Lower leg skin (tissue), 4 donors: ENCODE data around the gene GPR68. TPM values are rescaled to one million over a fixed set of nuclear protein-coding genes. Genes with fewer than 3 reads are reported as not detected.

Experiments used
- DNase-seq, 2 donors: peaks; one replicate each; pipeline ENCODE4 v3.0.0-alpha.2; 2019; ENCODE audit warnings: low spot score in 2 of 2
- H3K4me3 ChIP-seq: fragments of 200-600 bp; sonication (generic); 2 replicates; pipeline ENCODE4 v1.5.1; 2017; ENCODE audit warnings: mild to moderate bottlenecking, low read depth; ENCODE audit not compliant: poor library complexity, severe bottlenecking
- CTCF ChIP-seq, 3 donors: fragments of 450-650 bp; IDR thresholded peaks; one replicate each; pipeline ENCODE4 v1.5.1; 2016; ENCODE audit warnings: antibody characterized with exemption in 3 of 3, mild to moderate bottlenecking in 3 of 3, moderate library complexity in 2 of 3
- POLR2A ChIP-seq, 2 donors: fragments of 450-650 bp; IDR thresholded peaks; one replicate each; pipeline ENCODE4 v1.6.1; 2016 to 2017; ENCODE audit warnings: antibody characterized with exemption in 2 of 2, mild to moderate bottlenecking in 1 of 2, moderate library complexity in 1 of 2
- WGBS, 2 donors: methylation state at CpG; one replicate each; pipeline ENCODE4 v1.1.5; 2018; 5-methylcytosine and 5-hydroxymethylcytosine counted together
- intact Hi-C: fragments of 100-400 bp; cut with DNase I; formaldehyde crosslinking; loops from one replicate; pipeline ENCODE4 v1.15.0; 2023; ENCODE audit warnings: low total_unique reads
- total RNA-seq, 4 donors: library from RNA; depleted of rRNA; stranded (reverse); fragments of >200 nt; gene quantifications; one replicate each; pipeline ENCODE4 v1.1.0, GENCODE V29; 2016

Gene GPR68
- total RNA-seq, 4 donors from 2014 or later, result 1.3 to 4.1 (median 3.2) TPM

DNA sequence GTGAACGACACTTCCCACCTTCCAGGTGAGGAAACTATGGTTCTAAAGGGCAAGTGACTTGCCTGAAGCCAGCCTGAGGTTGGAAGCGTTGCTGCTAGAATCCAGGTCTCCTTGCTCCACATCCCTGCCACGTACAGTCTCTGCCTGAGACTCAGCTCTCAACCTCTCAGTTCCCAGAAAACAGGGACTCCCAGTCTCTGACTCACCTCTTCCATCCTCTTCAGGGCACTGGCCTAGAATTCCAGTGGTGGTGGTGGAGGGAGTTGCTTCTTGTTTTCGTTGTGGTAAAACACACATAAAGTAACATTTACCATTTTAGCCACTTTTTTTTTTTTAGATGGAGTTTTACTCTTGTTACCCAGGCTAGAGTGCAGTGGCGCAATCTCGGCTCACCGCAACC is 7.3 kb downstream of the GPR68 start:
- no peak overlapping the region for H3K4me3 ChIP-seq
- intact Hi-C loops, result no loop called here
- WGBS, 2 donors, result 81 to 84% methylated on average over 7 of the region's 7 CpGs
- no peak for DNase-seq
- TF ChIP-seq POLR2A (IDR thresholded peaks at IDR 0.05) (no peak), CTCF (IDR thresholded peaks at IDR 0.05) (no peak)

GRCh38 chr14:91235841-91236240 is 8.7 kb downstream of the GPR68 start:
- DNase-seq, result no peak
- no peak overlapping the region for H3K4me3 ChIP-seq
- intact Hi-C loops, result no loop called here
- WGBS, 2 donors, result 95 to 97% methylated on average over 7 of the region's 7 CpGs
- no peak for TF ChIP-seq POLR2A (IDR thresholded peaks at IDR 0.05)
- TF ChIP-seq CTCF (IDR thresholded peaks at IDR 0.05), result no peak

DNA sequence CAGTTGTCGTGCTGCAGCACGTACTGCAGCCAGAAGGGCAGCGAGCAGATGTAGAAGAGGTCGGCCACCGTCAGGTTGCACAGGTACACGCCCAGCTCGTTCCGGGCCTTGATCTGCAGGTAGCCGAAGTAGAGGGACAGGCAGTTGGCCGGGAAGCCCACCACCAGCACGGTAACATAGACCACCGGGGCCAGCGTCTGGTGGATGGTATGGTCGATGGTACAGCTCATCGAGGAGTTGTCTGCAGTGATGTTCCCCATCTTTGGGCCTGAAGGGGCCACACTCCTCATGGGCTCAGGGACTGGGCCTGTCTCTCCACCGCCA is 9.8 kb downstream of the GPR68 start:
- intact Hi-C loops, result no loop called here
- TF ChIP-seq CTCF (IDR thresholded peaks at IDR 0.05) (no peak), POLR2A (IDR thresholded peaks at IDR 0.05) (no peak)
- WGBS, 2 donors, result 95 to 98% methylated on average over 16 of the region's 16 CpGs
- no peak overlapping the region for H3K4me3 ChIP-seq
- no peak for DNase-seq

DNA sequence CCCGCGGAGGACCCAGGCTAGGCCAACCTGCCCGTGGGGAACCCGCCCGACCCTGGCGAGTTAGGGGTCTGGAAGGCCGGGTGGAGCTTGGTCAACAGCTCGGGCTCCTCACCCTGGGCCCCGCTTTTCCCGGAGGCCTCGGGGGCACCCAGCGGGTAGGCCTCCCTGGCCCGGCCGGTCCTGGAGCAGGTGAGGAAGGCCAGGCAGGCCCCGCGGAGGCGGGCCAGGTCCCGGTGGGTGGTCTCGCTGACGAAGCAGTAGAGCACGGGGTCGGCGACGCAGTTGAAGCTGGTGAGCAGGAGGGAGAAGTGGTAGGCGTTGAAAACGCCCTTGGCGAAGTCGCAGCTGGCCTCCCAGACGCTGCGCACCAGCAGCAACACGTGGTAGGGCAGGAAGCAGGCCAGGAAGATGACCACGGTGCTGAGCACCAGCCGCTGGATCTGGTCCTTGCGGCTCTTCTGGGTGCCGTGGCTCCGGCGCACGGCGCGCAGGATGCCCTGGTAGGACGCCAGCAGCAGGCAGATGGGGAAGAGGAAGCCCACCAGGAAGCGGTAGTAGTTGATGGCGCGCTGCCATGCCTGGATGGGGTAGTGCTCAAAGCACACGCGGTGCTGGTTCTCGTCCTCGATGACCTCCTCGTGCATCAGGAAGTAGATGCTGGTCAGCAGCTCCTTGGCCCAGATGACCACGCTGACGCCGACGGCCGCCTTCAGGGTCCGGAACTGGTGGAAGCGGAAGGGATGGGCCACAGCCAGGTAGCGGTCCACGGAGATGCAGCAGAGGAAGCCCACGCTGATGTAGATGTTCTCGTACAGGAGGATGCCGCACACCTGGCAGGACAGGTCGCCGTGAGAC is 10.3 kb downstream of the GPR68 start:
- no peak overlapping the region for H3K4me3 ChIP-seq
- TF ChIP-seq CTCF (IDR thresholded peaks at IDR 0.05) (no peak), POLR2A (IDR thresholded peaks at IDR 0.05) (no peak)
- 84 to 94% methylated on average over 59 to 60 of the region's 63 CpGs for WGBS, 2 donors
- intact Hi-C loops, result no loop called here
- DNase-seq, result no peak

DNA sequence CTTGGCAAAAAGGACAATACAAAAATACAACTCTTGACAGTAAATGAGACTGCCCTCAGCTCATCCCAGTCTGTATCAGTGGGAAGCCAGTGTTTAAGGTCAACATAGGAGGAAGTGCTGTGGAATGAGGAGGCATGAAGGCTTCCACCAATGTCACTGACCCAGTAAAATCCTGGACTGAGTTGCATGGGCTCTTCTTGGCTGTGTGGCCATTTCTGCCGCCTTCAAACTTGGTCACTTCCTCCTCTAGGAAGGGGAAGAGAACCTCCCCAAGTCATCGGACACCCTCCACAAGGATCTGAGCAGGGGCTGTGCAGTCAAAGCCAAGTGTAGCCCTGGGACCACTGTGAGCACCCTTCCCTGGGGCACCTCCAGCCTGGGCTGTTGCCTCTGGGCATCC is 11.9 kb downstream of the GPR68 start:
- no peak overlapping the region for H3K4me3 ChIP-seq
- no peak for TF ChIP-seq POLR2A (IDR thresholded peaks at IDR 0.05)
- no peak for TF ChIP-seq CTCF (IDR thresholded peaks at IDR 0.05)
- intact Hi-C loops, result no loop called here
- 92 to 95% methylated on average over 2 of the region's 2 CpGs for WGBS, 2 donors
- no peak for DNase-seq

DNA sequence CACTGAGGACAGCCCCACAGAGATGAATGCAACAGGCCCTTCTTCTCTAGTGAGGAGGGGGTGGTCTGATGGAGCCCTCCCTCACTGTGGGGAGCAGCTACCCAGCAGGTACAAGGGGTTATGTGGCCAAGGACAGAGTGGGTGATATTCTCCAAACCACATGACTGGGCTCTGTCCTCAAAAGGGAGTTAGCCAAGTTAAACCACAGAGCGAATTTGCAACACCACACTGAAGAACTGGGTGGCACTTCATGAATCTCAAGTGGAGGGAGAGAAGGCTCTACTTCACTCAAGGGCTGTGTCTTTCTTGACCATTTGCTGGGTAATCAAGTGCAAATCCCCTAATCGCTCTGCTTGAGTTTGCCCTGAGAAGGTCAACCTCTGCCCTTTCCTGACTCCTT is 12.5 kb downstream of the GPR68 start:
- TF ChIP-seq POLR2A (IDR thresholded peaks at IDR 0.05), result no peak
- TF ChIP-seq CTCF (IDR thresholded peaks at IDR 0.05), result no peak
- WGBS, 2 donors, result 77 to 96% methylated on average over 2 of the region's 2 CpGs
- no peak overlapping the region for H3K4me3 ChIP-seq
- DNase-seq, result no peak
- intact Hi-C loops, result no loop called here
